Measurements from ENCODE around the gene TREM2.
"Not testable (repeated sequence)": the region's sequence is repeated elsewhere in the genome, so short reads cannot be mapped to it uniquely, and the experiment has no call there.

TREM2 gene

DNA sequence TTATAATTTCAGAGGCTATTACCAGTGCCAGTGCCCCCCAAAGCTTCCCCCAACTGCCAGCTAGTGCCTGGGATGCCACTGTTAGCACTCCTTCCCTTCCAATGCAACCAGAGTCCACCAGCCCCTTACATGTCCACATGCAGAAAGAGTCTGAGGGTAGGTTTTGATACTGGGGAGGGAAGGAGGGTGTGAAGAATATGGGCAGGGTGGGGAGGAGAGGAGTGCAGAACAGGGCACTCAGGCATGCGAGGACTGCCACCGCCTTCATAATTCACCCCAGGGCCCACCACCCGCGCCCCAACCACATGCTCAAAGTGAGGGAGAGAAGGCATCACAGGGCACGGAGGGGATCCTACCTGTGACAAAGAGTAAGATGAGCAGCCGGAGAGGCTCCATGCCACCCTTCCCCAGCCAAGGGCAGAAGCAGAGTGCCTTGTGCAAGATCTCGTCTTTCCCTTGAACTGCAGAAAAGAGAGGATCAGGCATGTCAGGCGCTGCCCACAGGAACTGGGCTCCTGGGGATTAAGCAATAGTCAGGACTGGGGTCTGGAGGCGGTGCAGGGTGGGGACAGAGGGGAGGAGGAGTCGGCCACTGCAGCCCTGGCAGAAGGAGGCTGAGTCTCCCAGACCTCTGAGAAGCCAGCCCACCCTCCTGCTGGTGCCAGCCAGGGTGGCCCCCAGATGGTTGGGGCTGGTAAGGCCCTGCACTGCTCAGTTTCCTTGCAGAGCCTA is at the start of gene TREM2:
Gene TREM2, minus strand, starts transcription at position 430 of the 732 bp plus-strand sequence. Its CDS starts 34 bp downstream, at position 396.
- DNase-seq (ENCODE audit: low read depth in 2 of 3, low spot score in 2 of 3), result no peak

DNA sequence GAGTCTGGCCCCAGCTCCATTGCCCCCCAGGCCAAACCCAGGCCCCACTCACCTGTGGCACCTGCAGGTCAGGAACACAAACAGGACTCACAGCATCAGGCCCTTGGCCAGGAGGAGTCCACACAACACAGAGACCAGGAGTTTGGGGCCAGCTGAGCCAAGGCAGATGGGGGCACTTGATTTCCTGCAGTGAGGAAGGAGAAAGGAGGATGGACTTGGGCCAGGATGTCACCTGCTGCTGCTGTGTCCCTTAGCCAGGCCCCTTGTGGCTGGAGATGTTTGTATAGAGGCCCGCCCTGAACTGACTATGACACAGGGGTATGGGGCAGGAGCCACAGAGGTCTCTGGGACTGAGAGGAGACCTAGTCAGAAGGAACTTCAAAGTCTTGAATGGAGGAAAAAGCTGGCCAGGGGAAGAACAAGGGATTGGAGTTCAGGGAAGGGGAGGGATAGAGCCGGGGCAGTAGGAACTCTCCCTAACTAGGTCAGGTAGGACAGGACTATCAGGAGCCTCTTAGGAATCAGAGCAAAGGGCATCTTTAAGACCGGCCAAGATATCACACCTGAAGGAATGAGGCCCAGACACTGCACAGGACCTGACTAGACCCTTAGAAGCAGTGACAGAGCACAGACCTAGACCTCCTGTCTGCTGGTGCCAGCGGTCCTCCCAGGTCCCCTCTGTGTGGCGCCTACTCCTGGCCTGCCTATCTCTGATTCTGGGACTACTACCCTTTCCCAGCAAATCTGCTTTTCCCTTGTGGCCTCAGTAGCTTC is 46.8 kb upstream of the TREM2 start:
- no peak for DNase-seq (ENCODE audit: low read depth in 2 of 3, low spot score in 2 of 3)

DNA sequence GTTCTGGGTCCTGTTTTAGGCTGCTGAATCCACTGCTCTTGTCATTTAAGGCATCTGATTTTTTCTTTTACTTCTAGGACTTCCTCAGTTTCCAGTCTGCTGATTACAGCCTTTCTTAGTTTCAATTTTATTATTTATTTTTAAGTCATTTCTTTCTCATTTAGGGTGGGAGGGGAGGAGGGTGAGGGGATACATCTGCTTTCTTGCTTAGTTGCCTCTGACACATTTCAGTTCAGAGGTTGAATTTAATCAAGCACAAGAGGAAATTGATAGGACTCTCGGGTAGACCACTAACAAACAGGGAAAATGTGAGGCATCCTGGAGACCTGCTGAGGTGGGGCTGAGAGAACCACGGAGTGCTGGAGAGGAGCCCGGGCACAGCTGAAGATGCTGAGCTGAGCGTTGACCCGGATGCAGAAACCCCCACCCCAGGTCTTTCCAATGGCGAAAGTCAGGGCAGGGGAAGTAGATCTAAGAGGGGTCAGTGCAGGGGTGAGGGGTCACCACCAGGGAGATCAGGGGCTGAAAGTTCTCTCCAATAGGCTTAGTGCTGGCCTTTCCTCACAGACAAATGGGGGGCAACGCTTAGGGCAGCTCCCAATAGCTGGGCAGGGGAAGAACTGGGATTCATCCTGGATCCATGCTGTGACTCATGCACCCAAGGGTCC is 45.7 kb upstream of the TREM2 start:
- DNase-seq (ENCODE audit: low read depth in 2 of 3, low spot score in 2 of 3), result no peak

DNA sequence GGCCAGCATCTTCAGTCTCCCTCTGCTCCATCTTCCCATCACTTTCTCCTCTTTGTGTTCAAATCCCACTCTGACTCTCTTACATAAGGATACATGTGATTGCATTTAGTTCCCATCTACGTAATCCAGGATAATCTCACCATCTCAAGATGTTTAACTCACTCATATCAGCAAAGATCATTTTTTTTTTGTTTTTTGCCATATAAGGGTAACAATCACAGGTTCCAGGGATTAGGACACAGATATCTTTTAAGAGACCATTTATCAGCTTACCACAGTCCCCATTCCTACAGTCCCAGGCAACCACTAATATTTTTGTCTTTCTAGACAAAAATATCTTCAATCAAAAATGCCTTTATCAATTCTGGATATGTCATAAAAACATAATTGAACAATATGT is 41.2 kb upstream of the TREM2 start:
- DNase-seq (ENCODE audit: low read depth in 2 of 3, low spot score in 2 of 3), result no peak

DNA sequence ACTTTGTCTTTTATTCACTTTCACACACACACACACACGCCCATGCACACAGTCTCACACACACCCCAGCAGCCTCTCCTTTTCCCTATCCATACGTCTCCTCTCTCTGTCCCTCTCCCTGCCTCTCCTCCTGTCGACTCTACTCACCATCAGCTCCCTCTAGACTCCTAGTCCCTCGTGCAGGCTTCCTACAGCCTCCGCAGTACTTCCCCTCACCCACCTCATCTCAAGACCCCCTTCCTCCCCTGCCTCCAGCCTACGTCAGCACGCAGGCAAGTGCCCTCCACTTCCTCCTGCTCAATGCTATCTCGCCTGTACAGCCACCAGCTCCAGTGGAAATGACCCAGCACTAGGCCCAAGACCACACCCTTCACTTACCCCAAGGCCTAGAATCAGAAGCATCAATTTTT is 38.9 kb upstream of the TREM2 start:
- no peak for DNase-seq (ENCODE audit: low read depth in 2 of 3, low spot score in 2 of 3)

DNA sequence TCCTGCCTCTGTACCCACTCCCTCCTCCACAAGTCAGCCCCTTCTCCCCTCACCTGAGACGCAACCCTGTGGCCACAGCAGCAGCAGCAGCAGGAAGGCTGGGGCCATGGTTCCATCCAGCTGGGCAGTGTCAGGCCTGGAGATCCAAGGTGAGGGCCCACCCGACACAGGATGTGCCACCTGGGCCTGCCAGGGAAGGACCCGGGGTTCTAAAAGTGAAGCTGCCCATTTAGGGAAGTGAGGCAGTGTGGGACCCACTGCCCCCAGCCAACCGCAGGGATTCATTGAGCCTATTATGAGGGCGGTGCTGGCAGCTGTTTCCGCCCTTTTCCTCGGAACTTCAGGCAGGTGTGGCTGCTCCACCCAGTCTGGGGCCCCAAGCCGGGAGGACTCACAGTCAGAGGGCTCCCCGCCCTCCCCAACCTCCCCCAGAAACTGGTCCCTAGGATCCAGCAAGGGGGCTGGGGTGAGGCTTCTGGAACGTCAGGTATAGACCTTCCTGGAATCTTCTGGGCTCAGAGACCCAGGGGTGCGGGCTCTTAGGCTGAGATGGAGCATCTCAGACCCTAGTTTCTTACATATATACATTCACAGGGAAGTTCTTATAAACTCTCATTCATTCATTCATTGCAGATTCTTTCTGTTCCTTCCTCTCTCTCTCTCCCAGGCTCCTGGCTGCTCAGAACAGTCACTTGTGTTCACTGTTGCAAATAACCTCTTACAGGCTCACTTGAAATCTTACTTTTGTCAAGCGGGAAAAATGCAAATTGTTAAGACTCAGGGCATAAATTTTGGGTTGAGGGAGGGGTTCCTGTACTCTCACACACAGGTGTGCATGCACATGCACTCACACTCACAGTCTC is 38.2 kb upstream of the TREM2 start, which contains the start of gene TREML2:
Gene TREML2, minus strand, starts transcription at position 249 of the 863 bp plus-strand sequence. Its CDS starts 141 bp downstream, at position 108.
- DNase-seq (ENCODE audit: low read depth in 2 of 3, low spot score in 2 of 3), result no peak

DNA sequence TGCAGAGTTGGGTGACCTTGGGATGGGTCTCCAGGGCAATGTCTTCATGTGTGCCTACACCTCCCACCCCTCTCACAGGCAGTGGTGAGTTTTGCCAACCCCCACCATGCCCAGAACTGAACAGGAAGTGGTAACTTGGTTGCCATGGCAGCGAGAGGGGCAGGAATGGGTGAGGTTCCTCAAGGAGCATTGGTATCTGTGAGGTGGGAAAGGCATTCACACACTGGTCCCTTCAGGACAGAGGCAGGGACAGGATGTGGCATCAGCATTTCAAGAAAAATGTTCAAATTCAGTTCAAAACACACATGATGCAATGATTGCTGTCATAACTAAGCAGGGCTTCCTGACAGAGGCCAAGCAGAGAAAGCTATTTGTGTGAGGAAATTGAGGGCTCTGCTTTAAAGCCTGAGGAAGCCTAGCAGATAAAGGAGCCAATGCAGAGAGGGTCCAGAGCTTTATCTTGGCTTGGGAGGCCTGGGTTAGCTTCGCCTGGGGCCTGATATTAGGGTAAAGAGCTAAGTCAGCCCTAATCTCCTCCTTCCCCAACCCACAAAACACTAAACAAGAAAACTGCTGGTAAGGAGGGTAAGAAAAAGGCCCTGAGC is 37.5 kb upstream of the TREM2 start:
- DNase-seq (ENCODE audit: low read depth in 2 of 3, low spot score in 2 of 3), result peak in 1 of 3 experiments; percentile 34

DNA sequence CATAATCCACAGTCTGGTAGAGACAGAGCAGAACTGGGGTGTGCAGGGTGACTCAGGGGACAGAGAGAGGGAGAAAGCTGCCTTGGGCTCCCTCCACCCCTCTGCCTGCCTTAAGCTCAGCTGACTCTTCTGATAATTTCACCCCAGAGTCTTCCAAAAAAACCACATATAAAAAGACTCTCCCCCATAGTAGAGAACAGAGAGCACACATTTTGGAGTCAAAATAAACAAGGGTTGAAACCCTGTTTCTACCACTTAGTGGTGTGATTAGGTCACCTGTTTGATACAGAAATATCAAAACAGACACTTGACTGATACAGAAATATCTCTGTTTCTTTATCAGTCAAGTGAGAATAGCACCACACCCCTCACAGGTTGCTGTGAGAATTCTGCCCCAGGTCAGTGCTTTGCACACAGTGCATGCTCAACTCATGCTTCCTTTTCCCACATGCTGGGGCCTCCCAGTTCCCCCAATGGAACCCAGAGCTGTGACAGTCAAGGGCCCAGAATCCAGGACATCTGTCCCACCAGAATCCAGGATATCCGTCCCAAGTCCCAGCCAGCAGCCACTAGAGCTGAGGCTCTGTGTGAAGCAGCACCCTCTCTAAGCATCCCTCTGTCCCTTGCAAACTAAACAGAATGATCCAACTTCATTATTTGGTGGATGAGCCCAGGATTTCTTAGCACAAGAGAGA is 36.8 kb upstream of the TREM2 start:
- DNase-seq (ENCODE audit: low read depth in 2 of 3, low spot score in 2 of 3), result no peak

DNA sequence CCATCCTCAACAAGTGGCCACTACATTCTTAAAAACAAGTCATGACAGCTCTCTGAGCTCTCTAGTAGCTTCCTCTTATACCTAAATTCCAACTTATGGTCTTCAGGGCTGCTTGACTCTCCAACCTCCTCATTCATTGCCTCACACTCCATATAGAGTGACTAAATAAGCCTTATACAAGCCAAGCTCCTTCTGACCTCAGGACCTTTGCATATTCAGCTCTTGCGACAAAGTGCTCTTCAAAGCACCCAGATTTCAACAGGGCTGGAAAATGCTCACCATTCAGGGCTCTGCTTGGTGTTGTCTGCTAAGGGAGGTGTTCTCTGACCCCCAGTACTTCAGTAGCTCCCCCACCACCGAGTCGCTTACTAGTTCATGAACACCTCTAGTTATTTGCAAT is 34.3 kb upstream of the TREM2 start:
- DNase-seq (ENCODE audit: low read depth in 2 of 3, low spot score in 2 of 3), result no peak

DNA sequence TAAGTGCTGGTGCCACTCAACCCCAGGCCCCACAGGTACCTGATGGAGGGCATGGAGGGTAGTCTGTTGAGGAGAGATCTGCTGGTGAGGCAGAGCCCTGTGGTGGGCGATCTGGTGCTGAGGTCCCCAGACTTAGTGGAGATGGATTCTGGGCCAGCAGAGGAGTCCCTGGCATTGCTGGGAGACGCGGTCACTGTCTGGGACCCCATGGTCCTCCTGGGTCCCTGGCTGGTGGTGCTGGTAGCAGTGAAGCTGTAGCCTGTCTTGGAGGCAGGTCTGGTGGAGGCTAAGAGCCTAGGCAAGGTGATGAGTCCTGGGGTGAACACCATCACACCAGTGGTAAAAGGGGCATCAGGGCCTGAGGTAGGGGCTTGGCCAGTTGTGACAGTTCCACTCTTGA is 31.5 kb upstream of the TREM2 start:
- DNase-seq (ENCODE audit: low read depth in 2 of 3, low spot score in 2 of 3), result no peak

DNA sequence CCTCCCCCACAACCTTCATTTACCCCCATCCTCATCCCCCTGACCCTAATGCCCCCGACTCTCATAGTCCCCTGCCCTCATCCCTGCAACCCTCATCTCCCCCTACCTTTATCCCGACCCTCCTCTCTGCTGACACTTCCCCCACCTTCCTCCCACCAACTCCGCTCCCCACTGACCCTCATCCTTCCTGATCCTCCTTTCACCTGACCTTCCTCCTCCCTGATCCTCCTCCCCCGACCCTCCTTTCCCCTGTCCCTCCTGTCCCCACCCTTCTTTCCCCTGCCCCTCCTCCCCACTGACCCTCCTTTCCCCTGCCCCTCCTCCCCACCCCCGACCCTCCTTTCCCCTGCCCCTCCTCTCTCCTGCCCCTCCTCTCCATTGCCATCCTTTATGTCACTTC is 31.0 kb upstream of the TREM2 start:
- DNase-seq (ENCODE audit: low read depth in 2 of 3, low spot score in 2 of 3), result no peak

DNA sequence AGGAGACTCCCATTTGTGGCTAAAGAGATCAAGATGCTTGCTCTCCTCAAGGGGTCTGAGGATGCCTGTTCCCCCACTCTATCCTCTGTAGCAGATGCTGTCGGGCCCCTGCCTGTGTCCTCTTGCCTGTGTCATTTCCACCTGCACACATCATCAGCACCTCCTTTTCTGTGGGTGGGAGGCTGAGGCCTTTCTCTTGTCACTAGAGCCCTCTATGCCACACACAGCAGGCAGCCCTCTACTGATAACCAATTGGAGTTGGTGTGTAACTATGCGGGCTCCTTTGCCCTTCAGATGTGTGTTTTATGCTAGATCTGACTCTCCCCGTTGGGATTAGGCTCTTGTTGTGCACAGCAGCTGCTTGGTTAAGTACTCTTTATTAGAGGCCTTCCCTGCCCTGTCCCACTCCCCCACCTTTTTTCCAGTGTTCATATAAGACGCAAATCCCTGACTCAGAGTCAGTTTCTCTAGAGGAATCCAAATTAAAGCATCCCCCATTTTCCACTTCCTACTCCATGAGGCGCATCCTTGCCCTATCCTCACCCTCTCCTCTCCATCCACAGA is 30.3 kb upstream of the TREM2 start:
- no peak for DNase-seq (ENCODE audit: low read depth in 2 of 3, low spot score in 2 of 3)

DNA sequence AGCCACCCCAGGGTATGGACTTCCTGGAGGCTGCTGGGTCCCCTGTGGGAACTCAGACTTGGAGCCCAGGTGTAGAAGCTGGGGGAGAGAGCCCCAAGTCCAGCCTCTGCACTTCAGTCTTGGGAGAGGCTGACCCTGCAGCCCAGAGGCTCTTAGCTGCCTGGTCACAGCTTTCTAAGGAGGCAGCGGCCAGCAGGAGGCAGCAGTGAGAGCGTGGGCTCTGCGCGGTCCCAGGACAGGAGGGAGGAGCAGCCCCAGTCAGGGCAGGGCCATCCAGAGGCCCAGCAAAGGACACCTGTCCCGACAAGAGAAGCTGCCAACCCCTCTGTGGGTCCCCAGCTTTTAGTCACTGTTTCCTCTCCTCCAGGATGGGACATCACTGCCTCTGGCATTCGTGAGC is 28.7 kb upstream of the TREM2 start:
- no peak for DNase-seq (ENCODE audit: low read depth in 2 of 3, low spot score in 2 of 3)

DNA sequence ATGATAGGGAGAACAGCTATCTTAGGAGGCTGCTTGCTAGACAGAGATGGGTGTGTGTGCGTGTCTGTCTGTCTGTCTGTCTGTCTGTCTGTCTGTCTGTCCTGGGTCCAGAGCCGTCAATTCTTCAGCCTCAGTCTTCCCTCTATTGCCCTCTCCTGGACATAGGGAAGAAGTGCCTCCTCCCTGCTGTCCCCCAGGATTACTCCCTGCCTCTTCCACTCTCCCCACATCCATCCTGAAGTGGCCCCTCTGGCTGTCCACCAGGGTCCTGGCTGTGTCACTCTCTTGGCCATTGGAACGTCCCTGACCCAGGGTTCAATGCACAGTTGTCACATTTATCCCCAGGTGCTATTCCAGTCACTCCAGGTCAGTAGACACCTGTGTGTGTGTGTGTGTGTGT is 27.9 kb upstream of the TREM2 start:
- no peak for DNase-seq (ENCODE audit: low read depth in 2 of 3, low spot score in 2 of 3)

DNA sequence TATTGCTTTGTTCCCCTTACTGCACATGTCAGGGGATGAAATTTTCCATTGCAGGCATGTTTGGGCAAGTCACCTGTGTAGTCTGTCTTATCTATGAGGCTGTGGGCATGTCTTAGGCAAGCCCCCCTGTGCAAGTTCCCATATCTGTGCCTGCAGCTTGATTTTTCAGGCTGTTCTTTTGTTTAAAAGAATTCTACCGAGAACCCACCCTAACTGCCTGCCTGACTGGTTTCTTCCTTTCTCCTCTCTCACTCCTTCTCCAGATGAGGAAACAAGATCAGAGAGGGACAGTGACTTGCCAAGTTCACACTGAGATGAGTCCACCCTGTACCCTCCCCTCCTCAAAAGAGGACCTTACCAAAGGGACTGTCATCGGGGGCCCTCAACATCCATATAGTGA is 27.1 kb upstream of the TREM2 start:
- DNase-seq (ENCODE audit: low read depth in 2 of 3, low spot score in 2 of 3), result no peak

DNA sequence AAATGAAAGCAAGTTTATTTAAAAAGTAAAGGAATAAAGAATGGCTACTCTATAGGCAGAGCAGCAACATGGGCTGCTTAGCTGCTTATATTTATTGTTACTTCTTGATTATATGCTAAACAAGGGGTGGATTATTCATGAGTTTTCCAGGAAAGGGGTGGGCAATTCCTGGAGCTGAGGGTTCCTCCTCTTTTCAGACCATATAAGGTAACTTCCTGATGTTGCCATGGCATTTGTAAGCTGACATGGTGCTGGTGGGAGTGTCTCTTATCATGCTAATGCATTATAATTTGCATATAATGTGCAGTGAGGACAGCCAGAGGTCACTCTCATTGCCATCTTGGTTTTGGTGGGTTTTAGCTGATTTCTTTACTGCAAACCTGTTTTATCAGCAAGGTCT is 26.1 kb upstream of the TREM2 start:
- not testable (repeated sequence) for DNase-seq (ENCODE audit: low read depth in 2 of 3, low spot score in 2 of 3)

DNA sequence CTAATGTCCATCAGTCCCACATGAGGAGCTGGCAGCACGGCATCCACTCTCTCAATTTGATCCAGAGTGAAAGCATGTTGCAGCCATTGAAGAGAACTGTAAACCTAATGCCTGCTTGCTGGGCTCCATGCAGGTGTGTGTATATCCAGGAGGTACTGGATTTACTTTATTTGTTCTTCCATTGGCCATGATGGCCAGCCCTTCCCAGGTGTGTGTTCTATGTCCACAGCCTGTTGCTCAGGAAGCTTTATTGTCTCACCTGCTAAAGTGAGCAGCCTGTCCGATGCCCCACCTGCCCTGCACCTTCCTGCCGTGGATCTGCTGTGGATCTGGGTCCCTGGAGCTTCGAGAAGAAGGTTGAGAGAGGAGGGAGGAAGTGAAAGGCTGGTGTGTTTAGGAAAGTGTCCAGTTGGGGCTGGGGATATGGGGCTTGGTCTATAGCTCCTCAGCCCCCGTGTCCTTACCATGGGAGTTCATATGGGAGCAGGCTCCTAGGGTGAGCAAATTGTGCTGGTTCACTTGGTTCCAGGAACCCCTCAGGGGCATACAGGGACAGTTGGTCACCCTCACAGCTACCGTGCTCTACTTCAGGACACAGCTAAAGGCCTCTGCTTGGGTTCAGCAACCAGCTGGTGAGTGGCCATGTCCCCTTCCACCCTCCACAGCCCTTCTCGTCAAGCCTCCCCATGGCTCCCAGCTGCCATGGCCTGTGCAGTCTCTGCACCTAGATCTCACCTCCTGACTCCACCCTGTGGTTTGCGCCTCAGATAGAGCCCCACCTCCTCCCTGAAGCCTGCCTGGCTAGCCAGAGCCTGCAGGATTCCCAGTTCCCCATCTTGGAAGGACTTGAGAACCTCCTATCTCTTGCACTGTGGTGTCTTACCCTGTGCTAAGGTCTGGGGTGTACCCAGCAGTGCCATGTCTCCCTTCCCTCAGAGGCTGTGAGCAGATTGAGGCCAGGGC is 25.3 kb upstream of the TREM2 start:
- no peak for DNase-seq (ENCODE audit: low read depth in 2 of 3, low spot score in 2 of 3)

DNA sequence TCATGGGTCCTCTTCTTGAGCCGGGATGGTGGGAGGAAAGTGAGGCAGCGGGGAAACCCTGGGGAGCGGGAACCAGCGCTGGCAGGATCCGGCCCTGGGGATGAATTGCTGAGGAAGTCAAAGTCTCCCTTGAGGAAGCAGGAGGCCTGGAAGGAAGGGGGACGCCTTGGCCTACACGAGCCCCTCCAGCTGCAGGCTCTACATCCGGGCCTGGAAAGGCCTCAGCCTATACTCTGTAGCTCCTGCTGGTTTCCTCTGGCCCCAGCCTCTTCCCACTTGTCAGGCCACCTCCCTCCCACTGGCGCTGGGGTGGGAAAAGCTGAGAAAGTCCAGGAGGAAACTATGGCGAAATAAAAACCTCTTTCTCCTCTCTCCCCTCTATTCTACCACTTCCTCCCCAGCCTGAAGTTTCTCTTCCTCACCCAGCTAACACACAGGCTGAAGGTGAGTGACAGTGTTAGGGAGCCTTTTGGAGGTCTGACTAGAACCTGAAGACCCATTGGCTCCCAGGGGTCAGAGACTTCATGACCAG is 23.2 kb upstream of the TREM2 start:
- DNase-seq (ENCODE audit: low read depth in 2 of 3, low spot score in 2 of 3), result no peak

All from activated CD8-positive, alpha-beta memory T cell treated with anti-CD3 and anti-CD28 coated beads for 48 hours (primary cell).